ENCODE data around the gene FAM174B. TPM values are rescaled to one million over a fixed set of nuclear protein-coding genes. Genes with fewer than 3 reads are reported as not detected.

FAM174B gene
- total RNA-seq, 1 donor from 2014 or later, result 24.0 TPM

DNA sequence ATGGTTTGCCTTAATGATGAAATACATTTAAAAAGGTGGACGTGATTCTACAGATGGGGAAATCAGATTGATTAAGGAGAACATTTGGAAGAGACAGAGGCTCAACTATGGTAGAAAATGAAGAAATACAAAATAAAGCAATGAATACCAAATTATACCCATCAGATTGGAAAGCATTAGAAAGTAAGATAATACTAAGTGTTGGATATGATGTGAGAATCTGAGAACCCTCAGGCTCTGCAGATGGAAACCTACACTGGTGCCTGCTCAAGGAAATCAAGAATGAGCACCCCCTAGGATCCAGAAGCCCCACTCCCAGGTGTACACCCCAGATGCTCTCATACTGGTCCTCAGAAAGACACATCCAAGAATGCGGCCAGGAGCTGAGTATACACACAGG lies 4.6 kb downstream of the FAM174B start:
- Mint-ChIP-seq H3K36me3 (ENCODE audit: low read depth) (peaks cover 1% of the 10 kb centered on the region), H3K27me3 (ENCODE audit: low read depth) (no peaks in the 10 kb centered on the region), H3K27ac (ENCODE audit: unreplicated experiment) (peak overlapping the region; percentile 73), H3K4me3 (ENCODE audit: unreplicated experiment) (no peak overlapping the region), H3K4me1 (ENCODE audit: low read depth) (peaks cover 60% of the 10 kb centered on the region), H3K9me3 (ENCODE audit: low read depth) (peaks cover 2% of the 10 kb centered on the region)
- DNase-seq (ENCODE audit: low spot score), result no peak
- TF ChIP-seq CTCF (IDR thresholded peaks at IDR 0.05), result no peak

DNA sequence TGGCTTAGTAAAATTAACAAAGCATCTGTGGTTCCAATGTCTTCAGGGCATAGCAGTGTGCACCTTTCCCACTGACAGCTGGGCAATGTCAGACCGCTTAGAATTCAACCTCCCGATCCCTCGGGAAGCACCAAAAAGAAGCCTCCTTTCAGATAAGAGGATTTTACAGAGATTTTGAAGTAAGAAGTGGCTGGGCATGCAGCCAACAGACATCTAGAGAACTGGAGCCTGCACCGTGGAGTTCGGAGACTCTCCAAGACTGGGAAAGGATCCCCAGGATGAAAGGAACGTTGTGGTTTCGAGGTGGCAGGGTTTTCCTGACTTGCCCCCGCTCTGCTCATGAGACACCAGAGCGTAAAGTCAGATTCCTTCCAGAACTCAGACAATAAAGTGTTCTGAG lies 5.3 kb downstream of the FAM174B start:
- H3K4me1 Mint-ChIP-seq (ENCODE audit: low read depth), result peaks cover 60% of the 10 kb centered on the region
- peaks cover 2% of the 10 kb centered on the region for H3K9me3 Mint-ChIP-seq (ENCODE audit: low read depth)
- H3K27me3 Mint-ChIP-seq (ENCODE audit: low read depth), result no peaks in the 10 kb centered on the region
- peak overlapping the region; percentile 50 for H3K4me3 Mint-ChIP-seq (ENCODE audit: unreplicated experiment)
- DNase-seq (ENCODE audit: low spot score), result no peak
- peak overlapping the region; percentile 73 for H3K27ac Mint-ChIP-seq (ENCODE audit: unreplicated experiment)
- peaks cover 1% of the 10 kb centered on the region for H3K36me3 Mint-ChIP-seq (ENCODE audit: low read depth)
- TF ChIP-seq CTCF (IDR thresholded peaks at IDR 0.05), result no peak

DNA sequence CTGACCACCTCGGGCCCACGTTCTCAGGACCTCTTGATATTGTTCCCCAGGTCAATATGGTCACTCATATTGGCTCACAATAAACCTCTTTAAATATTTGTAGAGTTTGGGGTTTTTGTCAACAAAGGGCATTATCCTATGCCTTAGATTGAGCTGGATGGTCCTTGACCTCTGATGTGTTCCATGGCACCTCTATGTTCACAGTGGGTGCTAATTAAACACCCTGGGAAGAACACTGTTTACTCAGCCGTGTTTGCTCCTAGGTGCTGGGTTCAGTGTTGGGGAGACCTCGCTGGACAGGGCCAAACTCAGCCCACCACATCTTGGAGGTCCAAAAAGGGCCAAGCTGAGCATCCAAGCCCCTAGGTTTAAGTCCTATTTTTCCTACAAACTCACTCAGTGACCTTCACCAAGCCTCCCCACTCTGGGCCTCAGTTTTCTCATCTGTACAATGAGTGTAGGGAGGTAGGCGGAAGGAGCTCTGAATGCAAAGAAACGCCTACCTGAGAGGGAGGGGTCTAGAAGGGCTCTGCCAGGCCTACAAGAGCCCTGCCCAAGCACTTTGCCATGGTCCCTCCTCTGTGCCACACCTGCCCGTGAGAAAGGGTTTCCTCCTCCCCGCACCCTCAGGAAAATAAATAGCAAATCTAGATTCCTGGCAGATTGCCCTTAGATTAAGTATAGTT lies 7.2 kb downstream of the FAM174B start:
- Mint-ChIP-seq H3K9me3 (ENCODE audit: low read depth) (peaks cover 2% of the 10 kb centered on the region), H3K36me3 (ENCODE audit: low read depth) (peaks cover 3% of the 10 kb centered on the region), H3K4me1 (ENCODE audit: low read depth) (peaks cover 55% of the 10 kb centered on the region), H3K4me3 (ENCODE audit: unreplicated experiment) (no peak overlapping the region), H3K27me3 (ENCODE audit: low read depth) (no peaks in the 10 kb centered on the region), H3K27ac (ENCODE audit: unreplicated experiment) (no peak overlapping the region)
- TF ChIP-seq CTCF (IDR thresholded peaks at IDR 0.05), result no peak
- no peak for DNase-seq (ENCODE audit: low spot score)

GRCh38 chr15:92647467-92648163 lies 8.0 kb downstream of the FAM174B start:
- peaks cover 3% of the 10 kb centered on the region for H3K36me3 Mint-ChIP-seq (ENCODE audit: low read depth)
- DNase-seq (ENCODE audit: low spot score), result no peak
- no peak overlapping the region for H3K4me3 Mint-ChIP-seq (ENCODE audit: unreplicated experiment)
- H3K9me3 Mint-ChIP-seq (ENCODE audit: low read depth), result peaks cover 2% of the 10 kb centered on the region
- no peak for TF ChIP-seq CTCF (IDR thresholded peaks at IDR 0.05)
- no peaks in the 10 kb centered on the region for H3K27me3 Mint-ChIP-seq (ENCODE audit: low read depth)
- peaks cover 49% of the 10 kb centered on the region for H3K4me1 Mint-ChIP-seq (ENCODE audit: low read depth)
- H3K27ac Mint-ChIP-seq (ENCODE audit: unreplicated experiment), result no peak overlapping the region

GRCh38 chr15:92646216-92646615 lies 9.4 kb downstream of the FAM174B start:
- DNase-seq (ENCODE audit: low spot score), result no peak
- H3K27ac Mint-ChIP-seq (ENCODE audit: unreplicated experiment), result no peak overlapping the region
- H3K4me3 Mint-ChIP-seq (ENCODE audit: unreplicated experiment), result no peak overlapping the region

More at GRCh38 chr15:92646216-92646615, 9.4 kb downstream of the FAM174B start:
- H3K36me3 Mint-ChIP-seq (ENCODE audit: low read depth), result peaks cover 4% of the 10 kb centered on the region
- TF ChIP-seq CTCF (IDR thresholded peaks at IDR 0.05), result no peak
- H3K9me3 Mint-ChIP-seq (ENCODE audit: low read depth), result peaks cover 6% of the 10 kb centered on the region
- peaks cover 39% of the 10 kb centered on the region for H3K4me1 Mint-ChIP-seq (ENCODE audit: low read depth)
- H3K27me3 Mint-ChIP-seq (ENCODE audit: low read depth), result no peaks in the 10 kb centered on the region

All from chondrocyte (in vitro differentiated cells).